Measurements from ENCODE around the gene CACNA1A.

CACNA1A gene

DNA sequence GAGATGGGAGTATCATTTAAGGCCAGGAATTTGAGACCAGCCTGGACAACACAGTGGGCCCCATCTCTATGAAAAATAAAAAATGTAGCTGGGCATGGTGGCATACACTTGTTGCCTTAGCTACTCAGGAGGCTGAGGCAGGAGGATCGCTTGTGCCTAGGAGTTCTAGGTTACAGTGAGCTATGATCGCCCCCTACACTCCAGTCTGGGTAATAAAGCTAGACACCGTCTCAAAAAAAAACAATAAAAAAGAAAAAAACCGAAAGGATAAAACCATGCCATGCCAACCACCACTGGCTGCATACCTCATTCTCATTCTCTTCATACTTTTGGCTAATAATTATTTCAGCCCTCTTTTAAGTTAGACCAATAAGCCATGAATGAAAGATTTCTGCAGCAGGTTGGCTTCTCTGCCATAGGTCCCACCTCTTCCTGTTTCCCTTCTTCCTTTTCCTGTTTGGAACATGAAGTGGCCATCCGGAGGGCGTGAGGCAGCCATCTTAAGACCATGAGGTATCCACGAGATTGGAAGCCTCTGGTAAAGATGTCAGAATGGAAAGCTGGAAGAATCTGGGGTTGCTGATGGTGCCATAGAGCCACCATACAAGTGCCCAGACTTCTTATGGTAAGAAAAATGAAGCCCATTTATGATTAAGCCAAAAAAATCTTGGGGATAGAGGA, 171.3 kb downstream of the CACNA1A start:
- no peaks in the 10 kb centered on the region for H3K9me2 ChIP-seq (replicated peaks; ENCODE audit: insufficient read depth, low read length)
- no peak overlapping the region for H3K9ac ChIP-seq (ENCODE audit: low read length)
- H4K20me1 ChIP-seq (ENCODE audit: insufficient read depth, low read length): no peaks in the 10 kb centered on the region
- DNase-seq: no peak
- no peaks in the 10 kb centered on the region for H3K9me3 ChIP-seq (replicated peaks; ENCODE audit: insufficient read depth, low read length)
- TF ChIP-seq, protein P1, sequence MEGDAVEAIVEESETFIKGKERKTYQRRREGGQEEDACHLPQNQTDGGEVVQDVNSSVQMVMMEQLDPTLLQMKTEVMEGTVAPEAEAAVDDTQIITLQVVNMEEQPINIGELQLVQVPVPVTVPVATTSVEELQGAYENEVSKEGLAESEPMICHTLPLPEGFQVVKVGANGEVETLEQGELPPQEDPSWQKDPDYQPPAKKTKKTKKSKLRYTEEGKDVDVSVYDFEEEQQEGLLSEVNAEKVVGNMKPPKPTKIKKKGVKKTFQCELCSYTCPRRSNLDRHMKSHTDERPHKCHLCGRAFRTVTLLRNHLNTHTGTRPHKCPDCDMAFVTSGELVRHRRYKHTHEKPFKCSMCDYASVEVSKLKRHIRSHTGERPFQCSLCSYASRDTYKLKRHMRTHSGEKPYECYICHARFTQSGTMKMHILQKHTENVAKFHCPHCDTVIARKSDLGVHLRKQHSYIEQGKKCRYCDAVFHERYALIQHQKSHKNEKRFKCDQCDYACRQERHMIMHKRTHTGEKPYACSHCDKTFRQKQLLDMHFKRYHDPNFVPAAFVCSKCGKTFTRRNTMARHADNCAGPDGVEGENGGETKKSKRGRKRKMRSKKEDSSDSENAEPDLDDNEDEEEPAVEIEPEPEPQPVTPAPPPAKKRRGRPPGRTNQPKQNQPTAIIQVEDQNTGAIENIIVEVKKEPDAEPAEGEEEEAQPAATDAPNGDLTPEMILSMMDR (IDR thresholded peaks at IDR 0.05; ENCODE audit: low read length): no peak
- TF ChIP-seq EZH2 (optimal IDR thresholded peaks at IDR 0.05; ENCODE audit: low read depth, low read length) (no peak), EZH2phosphoT487 (IDR thresholded peaks at IDR 0.05; ENCODE audit: low read length) (no peak)
- no peak overlapping the region for H3K27ac ChIP-seq (ENCODE audit: low read length)
- H3K4me2 ChIP-seq (ENCODE audit: low read depth, low read length): no peak overlapping the region
- no peaks in the 10 kb centered on the region for H3K36me3 ChIP-seq (replicated peaks; ENCODE audit: insufficient read depth, low read length)
- no peaks in the 10 kb centered on the region for H3K79me2 ChIP-seq (ENCODE audit: low read length)
- H3F3A ChIP-seq (ENCODE audit: insufficient read depth, low read length): no peaks in the 10 kb centered on the region
- no peak overlapping the region for H2AFZ ChIP-seq (ENCODE audit: low read length)
- no peak overlapping the region for H3K4me3 ChIP-seq (ENCODE audit: low read length)
- no peaks in the 10 kb centered on the region for H3K4me1 ChIP-seq (ENCODE audit: low read length)
- peaks cover 84% of the 10 kb centered on the region for H3K27me3 ChIP-seq (replicated peaks; ENCODE audit: insufficient read depth, low read length)

GRCh38 chr19:13330285-13330684, 176.0 kb downstream of the CACNA1A start:
- no peak overlapping the region for H3K9ac ChIP-seq (ENCODE audit: low read length)
- no peaks in the 10 kb centered on the region for H3K4me1 ChIP-seq (ENCODE audit: low read length)
- H3F3A ChIP-seq (ENCODE audit: insufficient read depth, low read length): no peaks in the 10 kb centered on the region
- H2AFZ ChIP-seq (ENCODE audit: low read length): no peak overlapping the region
- H3K9me2 ChIP-seq (replicated peaks; ENCODE audit: insufficient read depth, low read length): no peaks in the 10 kb centered on the region
- no peaks in the 10 kb centered on the region for H3K79me2 ChIP-seq (ENCODE audit: low read length)
- TF ChIP-seq EZH2phosphoT487 (IDR thresholded peaks at IDR 0.05; ENCODE audit: low read length) (no peak), EZH2 (optimal IDR thresholded peaks at IDR 0.05; ENCODE audit: low read depth, low read length) (no peak)
- TF ChIP-seq, protein P1 (IDR thresholded peaks at IDR 0.05; ENCODE audit: low read length): no peak
- no peaks in the 10 kb centered on the region for H3K36me3 ChIP-seq (replicated peaks; ENCODE audit: insufficient read depth, low read length)
- H4K20me1 ChIP-seq (ENCODE audit: insufficient read depth, low read length): no peaks in the 10 kb centered on the region
- peaks cover 90% of the 10 kb centered on the region for H3K27me3 ChIP-seq (replicated peaks; ENCODE audit: insufficient read depth, low read length)
- no peak for DNase-seq
- H3K4me2 ChIP-seq (ENCODE audit: low read depth, low read length): no peak overlapping the region
- H3K27ac ChIP-seq (ENCODE audit: low read length): no peak overlapping the region
- H3K9me3 ChIP-seq (replicated peaks; ENCODE audit: insufficient read depth, low read length): no peaks in the 10 kb centered on the region
- no peak overlapping the region for H3K4me3 ChIP-seq (ENCODE audit: low read length)

GRCh38 chr19:13329766-13330165, 176.5 kb downstream of the CACNA1A start:
- TF ChIP-seq EZH2phosphoT487 (IDR thresholded peaks at IDR 0.05; ENCODE audit: low read length) (no peak), EZH2 (optimal IDR thresholded peaks at IDR 0.05; ENCODE audit: low read depth, low read length) (no peak)
- TF ChIP-seq, protein P1 (IDR thresholded peaks at IDR 0.05; ENCODE audit: low read length): no peak
- Histone ChIP-seq H3K9ac (ENCODE audit: low read length) (no peak overlapping the region), H2AFZ (ENCODE audit: low read length) (no peak overlapping the region), H3K4me3 (ENCODE audit: low read length) (no peak overlapping the region), H3K9me3 (replicated peaks; ENCODE audit: insufficient read depth, low read length) (no peaks in the 10 kb centered on the region), H3K9me2 (replicated peaks; ENCODE audit: insufficient read depth, low read length) (no peaks in the 10 kb centered on the region), H3K4me1 (ENCODE audit: low read length) (no peaks in the 10 kb centered on the region), H3K79me2 (ENCODE audit: low read length) (no peaks in the 10 kb centered on the region), H4K20me1 (ENCODE audit: insufficient read depth, low read length) (no peaks in the 10 kb centered on the region), H3F3A (ENCODE audit: insufficient read depth, low read length) (no peaks in the 10 kb centered on the region), H3K36me3 (replicated peaks; ENCODE audit: insufficient read depth, low read length) (no peaks in the 10 kb centered on the region), H3K4me2 (ENCODE audit: low read depth, low read length) (no peak overlapping the region), H3K27ac (ENCODE audit: low read length) (no peak overlapping the region), H3K27me3 (replicated peaks; ENCODE audit: insufficient read depth, low read length) (peaks cover 86% of the 10 kb centered on the region)
- DNase-seq: no peak

Measured in MM.1S (cell line).